A549 (cell line): ENCODE data around the gene EEFSEC.

Experiments
- CBX8 ChIP-seq: fragments of 200-600 bp; sonication (generic); IDR thresholded peaks from 2 replicates; pipeline ENCODE4 v1.6.1; 2016
- TF ChIP-seq, protein P1 (sequence below): fragments of >200 bp; sonication (Bioruptor Twin); formaldehyde crosslinking; IDR thresholded peaks from 3 replicates; pipeline ENCODE4 v1.5.1; 2016

DNA sequence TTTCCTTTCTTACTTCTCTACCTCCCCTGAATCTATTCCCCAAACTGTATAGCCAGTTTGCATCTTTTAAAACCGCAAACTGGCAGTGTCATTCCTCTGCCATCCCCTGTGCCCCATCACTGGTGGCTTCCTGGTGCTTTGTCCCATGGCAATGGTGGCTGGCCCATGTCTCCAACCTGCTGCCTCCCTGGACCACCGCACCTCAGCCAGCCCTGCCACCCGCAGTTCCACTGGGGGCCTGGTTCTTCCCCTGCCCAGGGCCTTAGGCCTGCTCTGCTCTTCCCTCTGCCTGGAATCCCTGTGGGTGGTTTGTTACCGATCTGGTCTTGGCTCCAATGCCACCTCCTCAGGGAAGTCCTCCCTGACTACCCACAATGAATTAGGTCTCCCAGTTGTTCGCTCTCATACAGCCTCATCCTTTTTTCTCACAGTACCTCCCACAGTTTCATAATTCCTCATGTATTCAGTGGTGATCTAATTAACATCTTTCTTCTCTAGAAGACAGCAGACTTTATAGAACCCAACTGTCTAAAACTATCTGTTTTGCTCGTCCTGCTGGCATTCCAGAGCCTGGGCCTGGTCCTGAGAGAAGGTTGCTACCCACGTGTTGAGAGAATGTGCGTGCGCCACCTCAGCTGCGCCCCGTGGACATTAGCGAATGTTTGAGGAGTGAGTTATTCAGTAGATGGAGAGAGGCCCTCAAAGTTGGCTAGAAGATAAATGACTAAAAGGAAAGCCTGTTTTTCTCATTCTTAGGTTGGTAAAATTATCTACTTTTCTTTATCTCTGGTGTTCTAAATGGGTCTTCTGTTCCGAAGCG lies 183.3 kb downstream of the EEFSEC start:
- TF ChIP-seq CBX8: no peak
- TF ChIP-seq, protein P1, sequence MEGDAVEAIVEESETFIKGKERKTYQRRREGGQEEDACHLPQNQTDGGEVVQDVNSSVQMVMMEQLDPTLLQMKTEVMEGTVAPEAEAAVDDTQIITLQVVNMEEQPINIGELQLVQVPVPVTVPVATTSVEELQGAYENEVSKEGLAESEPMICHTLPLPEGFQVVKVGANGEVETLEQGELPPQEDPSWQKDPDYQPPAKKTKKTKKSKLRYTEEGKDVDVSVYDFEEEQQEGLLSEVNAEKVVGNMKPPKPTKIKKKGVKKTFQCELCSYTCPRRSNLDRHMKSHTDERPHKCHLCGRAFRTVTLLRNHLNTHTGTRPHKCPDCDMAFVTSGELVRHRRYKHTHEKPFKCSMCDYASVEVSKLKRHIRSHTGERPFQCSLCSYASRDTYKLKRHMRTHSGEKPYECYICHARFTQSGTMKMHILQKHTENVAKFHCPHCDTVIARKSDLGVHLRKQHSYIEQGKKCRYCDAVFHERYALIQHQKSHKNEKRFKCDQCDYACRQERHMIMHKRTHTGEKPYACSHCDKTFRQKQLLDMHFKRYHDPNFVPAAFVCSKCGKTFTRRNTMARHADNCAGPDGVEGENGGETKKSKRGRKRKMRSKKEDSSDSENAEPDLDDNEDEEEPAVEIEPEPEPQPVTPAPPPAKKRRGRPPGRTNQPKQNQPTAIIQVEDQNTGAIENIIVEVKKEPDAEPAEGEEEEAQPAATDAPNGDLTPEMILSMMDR: no peak
